ENCODE results near the gene NXT2.

DNA sequence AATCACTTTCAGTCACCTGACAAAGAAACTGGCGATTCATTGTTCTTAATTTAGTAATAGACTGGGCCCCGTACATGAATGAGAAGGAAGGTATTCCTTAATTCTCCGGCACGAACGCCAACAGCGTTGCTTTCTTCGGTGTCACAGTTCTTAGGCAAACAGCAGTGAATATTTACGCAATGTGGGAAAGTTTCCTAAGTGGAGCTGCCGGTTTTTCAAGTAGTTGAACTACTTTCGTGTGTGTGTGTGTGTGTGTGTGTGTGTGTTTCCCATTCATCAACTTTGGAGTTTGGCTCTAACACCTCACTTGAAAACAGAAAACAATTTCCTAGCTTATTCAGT is 651 bp downstream of the NXT2 start:
- no peak for TF ChIP-seq CTCF (IDR thresholded peaks at IDR 0.05)
- TF ChIP-seq POLR2A (IDR thresholded peaks at IDR 0.05), result no peak
